Ascending aorta (tissue), 2 donors: ENCODE measurements around the gene SLC26A11. TPM values are rescaled to one million over a fixed set of nuclear protein-coding genes. Genes with fewer than 3 reads are reported as not detected.
"Not testable (repeated sequence)": the region's sequence is repeated elsewhere in the genome, so short reads cannot be mapped to it uniquely, and the experiment has no call there.

Experiments used
- DNase-seq, 2 donors: peaks; one replicate each; pipeline ENCODE4 v3.0.0-alpha.2; 2019; ENCODE audit warnings: low spot score in 2 of 2
- H3K27ac ChIP-seq, 2 donors: fragments of 200-600 bp; sonication (generic); one replicate each; pipeline ENCODE4 v1.5.1; 2016 to 2017; ENCODE audit warnings: mild to moderate bottlenecking in 1 of 2
- H3K27me3 ChIP-seq: fragments of 200-600 bp; sonication (generic); one replicate; pipeline ENCODE4 v1.5.1; 2017
- H3K36me3 ChIP-seq, 2 donors: fragments of 200-600 bp; sonication (generic); one replicate each; pipeline ENCODE4 v1.5.1; 2016
- H3K4me1 ChIP-seq, 2 donors: fragments of 200-600 bp; sonication (generic); one replicate each; pipeline ENCODE4 v1.5.1; 2016 to 2017; ENCODE audit warnings: mild to moderate bottlenecking in 1 of 2
- H3K4me3 ChIP-seq, 2 donors: fragments of 200-600 bp; sonication (generic); one replicate each; pipeline ENCODE4 v1.5.1; 2016 to 2017; ENCODE audit warnings: mild to moderate bottlenecking in 1 of 2
- H3K9me3 ChIP-seq, 2 donors: fragments of 200-600 bp; sonication (generic); one replicate each; pipeline ENCODE4 v1.5.1; 2016
- intact Hi-C: fragments of 100-400 bp; cut with DNase I; formaldehyde crosslinking; loops from one replicate; pipeline ENCODE4 v1.15.1; 2023
- total RNA-seq: library from RNA; depleted of rRNA; stranded (reverse); fragments of >200 nt; gene quantifications from one replicate; pipeline ENCODE4 v1.1.0, GENCODE V29; 2016
- TF ChIP-seq, protein P1 (sequence below), 3 experiments: fragments of 200-600 bp in 2 of 3; fragments of 450-650 bp in 1 of 3; sonication (generic) in 2 of 3; IDR thresholded peaks; one replicate each; pipeline ENCODE4 v1.5.1; 2016 to 2019; ENCODE audit warnings: antibody characterized with exemption in 3 of 3, mild to moderate bottlenecking in 1 of 3, moderate library complexity in 1 of 3

SLC26A11 gene
- total RNA-seq, 1 donor from 2014 or later: 25.8 TPM

- Histone ChIP-seq H3K27ac (no peak overlapping the region), H3K4me1 (no peaks in the 10 kb centered on the region), H3K27me3 (no peaks in the 10 kb centered on the region), H3K36me3 (peaks cover 63 to 85% of the 10 kb centered on the region in 2 donors), H3K9me3 (peaks cover 13 to 23% of the 10 kb centered on the region in 2 donors), H3K4me3 (no peak overlapping the region)
- no peak for DNase-seq
- intact Hi-C loops: no loop called here
- TF ChIP-seq, protein P1, sequence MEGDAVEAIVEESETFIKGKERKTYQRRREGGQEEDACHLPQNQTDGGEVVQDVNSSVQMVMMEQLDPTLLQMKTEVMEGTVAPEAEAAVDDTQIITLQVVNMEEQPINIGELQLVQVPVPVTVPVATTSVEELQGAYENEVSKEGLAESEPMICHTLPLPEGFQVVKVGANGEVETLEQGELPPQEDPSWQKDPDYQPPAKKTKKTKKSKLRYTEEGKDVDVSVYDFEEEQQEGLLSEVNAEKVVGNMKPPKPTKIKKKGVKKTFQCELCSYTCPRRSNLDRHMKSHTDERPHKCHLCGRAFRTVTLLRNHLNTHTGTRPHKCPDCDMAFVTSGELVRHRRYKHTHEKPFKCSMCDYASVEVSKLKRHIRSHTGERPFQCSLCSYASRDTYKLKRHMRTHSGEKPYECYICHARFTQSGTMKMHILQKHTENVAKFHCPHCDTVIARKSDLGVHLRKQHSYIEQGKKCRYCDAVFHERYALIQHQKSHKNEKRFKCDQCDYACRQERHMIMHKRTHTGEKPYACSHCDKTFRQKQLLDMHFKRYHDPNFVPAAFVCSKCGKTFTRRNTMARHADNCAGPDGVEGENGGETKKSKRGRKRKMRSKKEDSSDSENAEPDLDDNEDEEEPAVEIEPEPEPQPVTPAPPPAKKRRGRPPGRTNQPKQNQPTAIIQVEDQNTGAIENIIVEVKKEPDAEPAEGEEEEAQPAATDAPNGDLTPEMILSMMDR (IDR thresholded peaks at IDR 0.05): no peak
Observed at GRCh38 chr17:80236911-80237310, 16.7 kb downstream of the SLC26A11 start.

- no peaks in the 10 kb centered on the region for H3K27me3 ChIP-seq
- peaks cover 63 to 85% of the 10 kb centered on the region in 2 donors for H3K36me3 ChIP-seq
- intact Hi-C loops: no loop called here
Observed at GRCh38 chr17:80237386-80237785, 17.2 kb downstream of the SLC26A11 start.

GRCh38 chr17:80242505-80242904, 22.3 kb downstream of the SLC26A11 start:
- peaks cover 52 to 70% of the 10 kb centered on the region in 2 donors for H3K36me3 ChIP-seq
- no peak overlapping the region for H3K27ac ChIP-seq
- intact Hi-C loops: no loop called here
- no peak for DNase-seq
- no peak overlapping the region for H3K4me3 ChIP-seq
- H3K9me3 ChIP-seq: no peaks in the 10 kb centered on the region
- no peaks in the 10 kb centered on the region for H3K27me3 ChIP-seq
- H3K4me1 ChIP-seq: no peaks in the 10 kb centered on the region
- TF ChIP-seq, protein P1 (IDR thresholded peaks at IDR 0.05): no peak

More at GRCh38 chr17:80237386-80237785, 17.2 kb downstream of the SLC26A11 start:
- no peak overlapping the region for H3K27ac ChIP-seq
- TF ChIP-seq, protein P1 (IDR thresholded peaks at IDR 0.05): no peak
- no peak for DNase-seq
- peaks cover 9 to 19% of the 10 kb centered on the region in 2 donors for H3K9me3 ChIP-seq
- H3K4me1 ChIP-seq: no peaks in the 10 kb centered on the region
- no peak overlapping the region for H3K4me3 ChIP-seq

DNA sequence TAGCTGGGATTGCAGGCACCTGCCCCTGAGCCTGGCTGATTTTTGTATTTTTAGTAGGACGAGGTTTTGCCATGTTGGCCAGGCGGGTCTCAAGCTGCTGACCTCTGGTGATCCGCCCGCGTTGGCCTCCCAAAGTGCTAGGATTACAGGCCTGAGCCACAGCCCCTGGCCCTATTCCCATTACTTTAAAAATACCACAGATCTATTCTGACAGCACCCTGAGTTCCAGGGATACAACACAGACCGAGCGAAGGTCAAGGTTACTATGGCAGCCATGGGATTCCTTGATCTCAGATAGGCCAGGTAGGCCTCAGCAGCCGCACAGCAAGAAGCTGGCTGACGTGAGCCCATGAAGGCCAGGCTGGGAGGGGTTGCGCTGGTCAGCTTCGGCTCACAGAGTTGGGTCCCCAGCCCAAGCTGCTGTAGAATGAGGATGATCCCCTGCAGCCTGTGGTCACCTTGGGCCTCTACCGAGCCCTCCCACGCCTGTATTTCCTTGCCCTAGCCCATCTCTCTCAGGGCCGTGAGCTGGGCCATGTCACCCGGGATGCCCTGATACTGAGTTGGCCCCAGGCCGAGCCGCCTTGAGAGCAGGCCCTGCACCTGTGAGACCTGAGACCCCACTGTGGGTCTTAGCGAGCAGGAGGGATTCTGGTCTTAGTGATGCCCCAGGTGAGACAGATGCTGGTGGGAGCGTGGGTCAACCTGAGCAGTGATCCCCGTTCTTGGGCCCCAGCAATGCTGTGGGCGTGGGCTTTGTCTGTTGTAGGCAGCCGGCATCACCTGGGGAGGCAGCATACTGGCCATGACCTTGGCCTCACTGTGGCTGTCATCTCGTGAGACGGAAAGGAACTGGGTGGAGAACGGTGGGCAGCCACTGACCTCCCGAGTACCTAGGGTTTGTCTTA, 23.6 kb downstream of the SLC26A11 start:
- intact Hi-C loops: no loop called here
- H3K36me3 ChIP-seq: peaks cover 59 to 71% of the 10 kb centered on the region in 2 donors
- no peak overlapping the region for H3K4me3 ChIP-seq
- H3K4me1 ChIP-seq: no peaks in the 10 kb centered on the region
- TF ChIP-seq, protein P1 (IDR thresholded peaks at IDR 0.05): no peak
- no peak for DNase-seq
- H3K27ac ChIP-seq: no peak overlapping the region
- no peaks in the 10 kb centered on the region for H3K27me3 ChIP-seq
- no peaks in the 10 kb centered on the region for H3K9me3 ChIP-seq

- H3K27me3 ChIP-seq, intact Hi-C loops, H3K9me3 ChIP-seq, H3K27ac ChIP-seq, DNase-seq, H3K4me3 ChIP-seq, H3K4me1 ChIP-seq: not testable (repeated sequence)
- H3K36me3 ChIP-seq: peaks cover 65 to 77% of the 10 kb centered on the region in 2 donors
Observed at GRCh38 chr17:80244448-80244847, 24.2 kb downstream of the SLC26A11 start.

DNA sequence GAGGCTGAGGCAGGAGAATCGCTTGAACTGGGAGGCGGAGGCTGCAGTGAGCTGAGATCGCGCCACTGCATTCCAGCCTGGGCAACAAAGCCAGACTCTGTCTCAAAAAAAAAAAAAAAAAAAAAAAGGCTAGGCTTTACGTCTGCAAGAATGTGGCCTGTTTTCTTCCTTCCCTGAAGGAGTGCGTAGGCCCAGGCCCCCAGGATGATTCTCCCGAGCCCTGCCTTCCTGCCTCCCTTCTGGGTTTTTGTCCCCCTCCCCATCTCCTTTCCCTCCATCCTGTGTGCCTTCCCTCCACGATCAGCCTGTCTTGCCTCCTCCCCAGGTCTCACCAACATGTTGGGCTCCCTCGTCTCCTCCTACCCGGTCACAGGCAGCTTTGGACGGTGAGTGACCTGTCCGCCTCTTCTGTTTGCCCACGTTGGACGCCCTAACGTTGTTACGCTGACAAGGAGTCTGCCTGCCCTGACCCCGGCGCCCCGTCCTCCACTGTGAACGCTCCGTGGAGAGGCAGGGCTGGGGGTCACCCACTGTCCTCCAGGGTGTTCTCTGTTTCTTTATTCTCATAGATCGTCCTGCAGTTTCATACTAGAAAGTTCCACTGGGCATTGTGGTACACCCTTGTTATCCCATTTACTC, 24.8 kb downstream of the SLC26A11 start:
- TF ChIP-seq, protein P1 (IDR thresholded peaks at IDR 0.05): no peak
- Histone ChIP-seq H3K36me3 (peaks cover 67 to 79% of the 10 kb centered on the region in 2 donors), H3K27ac (no peak overlapping the region), H3K4me3 (no peak overlapping the region), H3K4me1 (no peaks in the 10 kb centered on the region), H3K9me3 (no peaks in the 10 kb centered on the region), H3K27me3 (no peaks in the 10 kb centered on the region)
- intact Hi-C loops: no loop called here
- no peak for DNase-seq
